GM19372 (cell line): ENCODE results near the gene GNA12.
"Not testable (repeated sequence)": the region's sequence is repeated elsewhere in the genome, so short reads cannot be mapped to it uniquely, and the experiment has no call there.

Experiments used
- ATAC-seq: cut with Tn5 transposase; IDR thresholded peaks from one replicate; pipeline ENCODE4 v1.9.1; 2021; ENCODE audit warnings: mild to moderate bottlenecking, low read depth, moderate library complexity; ENCODE audit not compliant: unreplicated experiment

The GNA12 gene

GRCh38 chr7:2686101-2686500, 158.0 kb downstream of the GNA12 start:
- no peak for ATAC-seq

GRCh38 chr7:2684501-2684900, 159.6 kb downstream of the GNA12 start:
- ATAC-seq: no peak

- no peak for ATAC-seq
Measured at GRCh38 chr7:2681929-2682799, 161.9 kb downstream of the GNA12 start.

- ATAC-seq: no peak
Measured at GRCh38 chr7:2680792-2681490, 163.2 kb downstream of the GNA12 start.

GRCh38 chr7:2680256-2680655, 163.9 kb downstream of the GNA12 start:
- no peak for ATAC-seq

- not testable (repeated sequence) for ATAC-seq
Measured at GRCh38 chr7:2679135-2680127, 164.7 kb downstream of the GNA12 start.

GRCh38 chr7:2678454-2678853, 165.7 kb downstream of the GNA12 start:
- not testable (repeated sequence) for ATAC-seq
